ENCODE results near the gene C16orf74. TPM values are rescaled to one million over a fixed set of nuclear protein-coding genes. Genes with fewer than 3 reads are reported as not detected.

C16orf74 gene
- 4.8 and 5.3 TPM in 2 replicates for total RNA-seq

DNA sequence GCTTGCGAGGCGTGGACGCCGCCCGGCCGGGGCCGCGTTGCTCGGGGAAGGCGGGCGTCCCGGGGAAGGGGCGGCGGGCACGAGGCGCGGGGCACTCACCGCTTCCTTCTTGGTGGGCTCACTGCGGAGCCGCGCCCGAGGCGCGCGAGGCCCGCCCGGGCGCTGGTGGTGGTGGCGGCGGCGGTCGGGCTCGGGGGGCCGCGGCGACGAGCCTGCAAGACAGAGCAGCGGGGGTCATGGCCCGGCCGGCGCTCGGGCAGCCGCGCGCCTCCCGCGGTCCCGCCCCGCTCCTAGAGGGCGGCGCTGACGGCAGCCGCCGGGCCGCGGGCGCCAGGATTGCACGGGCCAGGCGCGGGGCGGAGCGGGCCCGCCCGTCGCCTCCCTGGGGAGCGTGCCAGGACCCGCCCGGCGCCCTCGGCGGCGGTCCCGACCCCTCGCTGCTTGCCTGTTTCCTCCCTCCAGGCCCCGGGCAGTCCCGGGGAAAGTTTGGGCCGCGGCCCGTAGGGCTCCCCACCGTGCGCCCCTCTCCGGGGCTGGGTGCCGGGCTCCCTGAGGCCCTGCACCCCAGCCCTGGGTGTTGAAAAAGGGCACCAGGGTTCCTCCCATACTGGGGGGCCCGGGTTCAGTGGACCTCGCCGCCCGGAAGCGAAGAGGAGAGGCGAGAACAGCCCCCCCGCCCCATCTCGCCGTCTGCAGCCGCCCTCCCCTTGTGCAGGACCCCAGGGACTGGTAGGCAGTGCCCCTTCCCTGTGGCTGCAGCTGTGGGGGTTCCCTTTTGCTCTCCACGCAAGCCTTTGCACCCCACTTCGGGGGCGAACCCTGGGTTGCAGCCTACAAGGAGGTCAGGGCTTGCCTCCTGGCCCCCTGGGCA is at the start of gene C16orf74:
C16orf74 (minus strand) TSS at position 270 of the 871 bp plus-strand sequence. CDS start 15,879 bp downstream, outside the sequence.

DNA sequence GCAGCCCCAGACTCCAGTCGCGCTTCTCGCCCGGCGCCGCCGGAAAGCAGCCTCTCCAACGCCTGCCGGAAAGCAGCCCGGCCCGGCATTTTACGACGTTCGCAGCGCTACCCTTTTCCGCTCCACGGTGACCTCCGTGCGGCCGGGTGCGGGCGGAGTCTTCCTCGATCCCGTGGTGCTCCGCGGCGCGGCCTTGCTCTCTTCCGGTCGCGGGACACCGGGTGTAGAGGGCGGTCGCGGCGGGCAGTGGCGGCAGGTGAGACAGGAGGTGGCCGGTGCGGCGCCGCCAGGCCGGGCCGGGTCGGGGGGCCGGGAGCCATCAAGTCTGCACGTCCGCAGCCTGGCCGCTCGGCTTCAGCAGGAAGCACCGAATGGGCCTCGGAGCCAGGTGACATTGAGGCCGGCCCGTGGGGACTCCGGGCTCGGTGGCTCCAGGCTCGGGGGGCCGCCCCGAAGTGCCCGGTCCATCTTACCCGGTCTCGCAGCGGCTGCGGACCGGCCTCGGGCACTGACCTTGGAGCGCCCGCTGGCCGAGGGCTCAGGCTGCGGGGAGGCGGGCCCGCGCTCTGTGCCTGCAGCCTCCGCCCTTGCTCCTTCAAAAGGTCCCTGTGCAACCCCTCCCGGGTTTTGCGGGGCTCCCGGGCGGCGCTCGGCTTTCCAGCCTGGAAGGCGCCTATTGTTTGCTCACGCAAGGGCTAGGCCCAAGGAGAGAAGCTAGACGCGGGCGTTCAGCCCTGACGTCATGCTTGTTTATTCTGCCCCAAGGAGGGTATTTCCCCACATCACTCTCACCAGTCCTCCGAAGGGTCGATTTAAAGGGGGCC is 48.8 kb upstream of the C16orf74 start, which contains the start of the genes COX4I1 and EMC8:
COX4I1 (plus strand) TSS at position 199 of the 824 bp plus-strand sequence. CDS start 1,511 bp downstream, outside the sequence.
EMC8 (minus strand) TSS at position 48 of the 824 bp plus-strand sequence. CDS start 249 bp downstream, outside the sequence.

DNA sequence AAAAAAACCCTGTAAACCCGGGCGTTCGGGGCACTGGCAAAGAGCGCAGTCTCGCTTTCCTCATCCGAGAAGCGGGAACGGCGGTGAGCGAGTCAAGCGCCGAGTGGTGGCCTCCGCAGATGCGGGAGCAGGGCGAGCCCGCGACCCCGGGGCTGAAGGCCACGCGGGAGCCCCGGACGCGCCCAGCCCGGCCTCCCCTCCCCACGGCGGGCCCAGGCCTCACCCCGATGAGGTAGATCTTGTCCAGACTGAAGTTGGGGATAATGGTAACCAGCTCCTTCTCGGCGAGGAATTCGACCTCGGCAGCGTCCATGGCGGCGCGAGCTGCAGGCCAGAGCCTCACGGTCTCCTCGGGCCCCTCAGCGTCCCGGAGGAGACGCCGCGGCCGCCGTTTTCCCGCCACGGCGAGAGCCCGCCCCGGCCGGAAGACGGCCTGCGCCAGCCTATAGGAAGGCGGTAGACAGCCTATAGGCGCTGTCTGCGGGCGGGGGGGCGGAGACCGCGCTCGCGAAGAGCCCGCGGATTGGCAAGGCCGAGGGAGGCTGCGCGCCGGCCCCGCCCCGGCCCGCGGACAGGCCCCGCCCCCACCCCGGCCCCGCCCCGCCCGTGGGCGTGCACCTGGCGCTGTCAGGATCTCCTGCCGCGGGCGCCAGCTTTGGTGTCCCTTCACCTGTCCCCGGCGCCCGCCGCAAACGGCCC is 62.2 kb downstream of the C16orf74 start, which contains the start of gene GINS2:
GINS2 (minus strand) TSS at position 369 of the 699 bp plus-strand sequence; CDS start at position 313, 56 bp downstream.

Other genes with a start within 250 kb of the C16orf74 start
- 14.3 and 19.9 TPM in 2 replicates for gene GSE1, start 137.8 kb downstream of the C16orf74 start, total RNA-seq
- gene GINS2, start 62.1 kb downstream of the C16orf74 start, total RNA-seq: 1.4 and 1.5 TPM in 2 replicates
- gene EMC8, start 48.4 kb upstream of the C16orf74 start, total RNA-seq: 29.3 and 51.9 TPM in 2 replicates
- gene COX4I1, start 48.6 kb upstream of the C16orf74 start, total RNA-seq: 615 and 774 TPM in 2 replicates
- gene IRF8, start 148.1 kb upstream of the C16orf74 start, total RNA-seq: 3.5 and 5.9 TPM in 2 replicates